Skin of body (tissue), 2 donors: ENCODE data around the gene BMP10. TPM values are rescaled to one million over a fixed set of nuclear protein-coding genes. Genes with fewer than 3 reads are reported as not detected.

Experiments
- DNase-seq: peaks from one replicate; lab custom pipeline; 2025; lab: John Stamatoyannopoulos, UW
- total RNA-seq: library from RNA; depleted of rRNA; stranded (reverse); fragments of >200 nt; gene quantifications from one replicate; pipeline ENCODE4 v1.2.3, GENCODE V29; 2014

Gene BMP10
- total RNA-seq, 1 donor from 2014 or later = not detected

DNA sequence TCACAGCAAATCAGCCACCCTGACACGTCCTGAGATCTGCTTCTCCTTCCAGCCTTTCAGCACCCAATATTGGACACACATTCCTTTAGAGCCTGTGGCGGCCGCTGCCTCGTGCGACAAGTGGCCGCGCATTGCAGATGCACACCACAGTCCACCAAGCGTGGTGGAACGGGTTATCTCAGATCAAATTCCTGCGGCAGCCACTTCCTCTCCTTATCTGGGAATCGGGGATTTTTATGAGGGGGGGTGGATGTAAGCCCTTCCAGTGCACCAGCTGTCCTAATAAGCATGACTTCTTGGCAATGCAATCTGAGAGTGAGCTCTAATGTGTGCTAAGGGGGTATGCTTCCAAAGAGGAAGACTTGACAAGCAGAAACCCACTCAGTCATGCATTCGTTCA, 18.3 kb upstream of the BMP10 start:
- no peak for DNase-seq

DNA sequence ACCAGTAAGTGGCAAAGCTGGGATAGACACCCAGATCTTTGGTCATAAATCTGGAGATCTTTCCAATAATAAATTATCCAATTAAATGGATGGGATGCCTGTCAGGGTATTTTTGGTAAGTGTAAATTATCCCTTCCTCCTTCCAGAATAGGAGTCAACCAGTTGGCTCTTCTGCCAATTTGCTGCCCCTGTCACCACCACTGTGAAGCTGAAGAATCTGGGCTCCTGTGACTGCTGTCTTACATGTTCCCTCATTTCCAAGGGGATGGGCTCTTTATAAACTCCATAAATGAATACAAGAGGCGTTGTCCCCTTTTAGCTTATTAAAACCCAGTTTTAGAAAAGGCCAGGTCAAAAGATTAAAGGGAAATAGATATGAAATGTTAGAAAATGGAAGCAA, 17.8 kb upstream of the BMP10 start:
- no peak for DNase-seq

DNA sequence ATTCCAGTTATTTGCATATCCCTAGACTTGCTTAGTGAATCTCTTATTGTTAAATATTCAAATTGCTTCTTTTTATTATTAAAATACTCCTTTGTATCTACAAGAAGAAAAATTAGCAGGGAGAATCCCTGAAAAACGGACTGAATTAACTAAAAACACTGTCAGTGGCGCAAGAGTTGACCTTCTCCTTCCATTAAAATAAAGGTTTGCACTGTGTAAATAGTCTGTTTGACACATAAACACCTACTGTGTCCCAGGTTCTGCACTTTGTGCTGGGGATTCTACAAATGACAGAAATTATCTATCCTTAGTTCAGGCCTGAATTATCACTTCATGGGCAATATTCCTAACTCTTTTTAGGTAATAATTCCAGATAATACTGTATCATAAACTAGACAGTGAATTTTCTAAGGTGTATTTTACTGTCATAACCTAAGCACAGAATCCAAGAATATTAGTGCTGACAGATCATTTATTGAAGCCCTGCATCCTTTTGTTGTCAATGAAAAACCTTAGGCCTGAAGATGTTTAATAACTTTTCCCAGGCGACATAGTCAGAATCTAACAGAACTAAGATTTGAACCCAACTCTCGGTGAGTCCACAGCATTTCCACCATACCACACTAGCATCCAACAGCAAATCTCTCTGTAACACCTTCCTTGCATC, 17.0 kb upstream of the BMP10 start:
- no peak for DNase-seq

GRCh38 chr2:68885811-68886075, 14.5 kb upstream of the BMP10 start:
- no peak for DNase-seq

GRCh38 chr2:68885074-68885810, 14.0 kb upstream of the BMP10 start:
- DNase-seq = no peak

DNA sequence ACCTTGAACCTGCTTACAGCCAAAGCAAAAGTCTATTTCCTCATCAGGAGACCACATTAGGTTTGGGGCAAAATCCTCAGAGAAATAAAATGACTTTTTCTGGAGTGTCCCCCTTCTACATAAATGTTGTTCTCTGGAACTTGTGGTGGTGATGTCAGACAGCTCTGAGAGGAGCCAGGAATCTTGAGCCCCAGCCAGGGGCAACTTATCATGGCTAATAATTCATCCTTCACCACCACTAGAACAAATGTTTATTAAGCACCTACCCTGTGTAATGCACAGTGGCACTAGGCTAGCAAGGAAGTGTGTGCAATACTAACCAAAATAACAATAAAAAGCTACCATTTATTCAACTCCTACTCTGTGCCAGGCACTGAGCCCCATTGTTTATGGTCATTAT, 9.0 kb upstream of the BMP10 start:
- no peak for DNase-seq

DNA sequence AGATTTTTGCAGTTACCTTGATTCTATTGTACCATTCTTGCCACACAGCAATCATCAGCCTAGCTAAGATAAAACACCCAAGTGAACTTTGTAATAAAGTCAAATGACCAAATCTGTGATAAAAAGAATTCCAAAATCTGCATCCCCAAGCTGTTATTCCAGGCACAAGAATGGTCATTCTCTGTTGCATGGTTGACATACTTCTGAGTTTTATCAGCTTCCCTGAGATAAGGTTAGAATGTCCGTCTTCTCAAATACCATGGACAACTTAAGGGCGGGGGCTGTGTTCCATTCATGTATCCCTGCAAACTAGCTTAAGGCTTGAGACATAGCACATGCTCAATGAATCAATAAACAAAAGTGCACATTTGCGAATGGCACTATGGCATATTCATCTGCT, 8.1 kb upstream of the BMP10 start:
- no peak for DNase-seq

DNA sequence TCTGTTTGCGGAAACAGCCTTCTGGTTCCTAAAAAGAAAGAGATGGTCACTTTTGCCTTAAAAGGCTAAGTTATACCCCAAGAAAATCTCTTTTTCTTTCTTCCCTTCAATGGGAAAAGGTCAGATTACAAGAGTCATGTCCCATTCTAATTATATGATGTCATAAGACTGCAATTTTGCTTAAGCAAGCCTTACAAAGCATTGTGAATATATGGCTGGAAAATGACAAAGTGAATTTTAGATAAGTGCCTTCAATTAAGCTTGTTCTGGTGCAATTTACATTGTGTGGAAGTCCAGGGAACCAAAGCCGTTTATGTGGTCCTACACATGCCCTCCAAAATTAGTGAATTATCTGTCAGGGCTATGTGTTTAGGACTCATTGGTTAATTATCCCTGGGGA, 7.6 kb upstream of the BMP10 start:
- DNase-seq = no peak

DNA sequence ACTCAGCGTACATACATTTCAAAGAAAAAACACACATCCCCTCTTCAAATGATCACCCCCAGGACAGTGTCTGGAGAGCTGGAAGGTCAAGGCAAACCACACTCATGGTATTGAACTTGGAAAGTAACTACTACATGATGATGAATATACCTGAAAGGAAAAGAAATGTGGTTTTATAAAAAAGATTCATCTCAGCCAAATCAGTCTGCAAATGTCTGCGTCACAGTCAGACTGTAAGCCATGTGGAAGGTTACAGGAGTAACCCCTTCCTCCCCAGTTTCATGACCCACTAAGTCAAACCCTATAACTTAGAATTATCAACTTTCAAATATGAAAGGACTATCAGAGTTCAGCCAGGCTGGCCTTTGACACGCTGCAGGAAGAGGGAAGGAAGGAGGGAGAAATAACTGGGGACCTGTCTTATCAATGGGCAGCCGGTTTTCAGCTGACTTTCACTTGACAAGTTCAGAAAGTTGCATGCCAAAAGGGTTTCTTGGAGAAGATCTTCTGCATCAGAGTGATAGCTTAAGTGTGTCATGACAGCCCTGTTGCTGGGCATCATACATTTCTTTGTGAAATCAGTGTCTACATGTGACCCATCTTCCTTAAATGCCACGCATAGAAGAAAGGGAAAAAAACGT, 7.0 kb upstream of the BMP10 start:
- DNase-seq = no peak

- DNase-seq = no peak
Observed at GRCh38 chr2:68877079-68877772, 6.0 kb upstream of the BMP10 start.

GRCh38 chr2:68870215-68870614, 982 bp downstream of the BMP10 start:
- peak; percentile 5 for DNase-seq

DNA sequence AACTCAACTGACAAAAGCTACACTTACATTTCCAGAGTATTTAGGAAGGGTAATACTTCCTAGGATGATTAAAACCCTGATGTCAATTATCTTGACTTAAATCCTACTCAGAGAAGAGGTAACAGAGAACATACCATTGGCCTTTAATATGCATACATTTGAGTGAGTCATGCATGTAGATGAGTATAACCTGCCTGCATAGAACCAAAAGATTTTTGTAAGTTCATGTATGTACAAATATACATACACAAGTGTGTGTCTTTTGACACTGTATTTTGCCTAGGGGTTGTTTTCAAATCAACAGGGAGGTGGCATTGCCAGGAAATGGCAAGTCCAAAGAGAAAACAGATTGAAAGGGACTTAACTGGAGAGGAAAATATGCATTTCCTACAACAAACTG, 6.1 kb downstream of the BMP10 start:
- no peak for DNase-seq

DNA sequence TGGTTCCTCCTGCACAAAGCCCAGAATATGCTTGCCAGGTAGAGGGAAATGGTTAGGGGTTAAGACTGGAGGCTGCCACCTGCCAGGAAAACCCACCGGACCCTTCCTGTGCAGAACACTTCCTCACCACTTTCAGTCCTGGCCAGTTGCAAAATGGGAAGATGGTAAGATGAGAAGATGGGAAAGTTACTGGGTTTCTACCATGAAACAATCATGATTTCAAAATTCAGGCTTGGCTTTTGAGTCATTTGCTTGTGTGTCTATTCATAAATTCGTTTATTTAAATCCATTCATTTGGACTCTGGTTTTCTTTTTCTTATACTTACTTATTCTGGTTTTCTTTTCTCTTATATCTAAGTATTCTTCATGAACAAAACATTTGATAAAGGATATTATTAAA, 7.2 kb downstream of the BMP10 start:
- no peak for DNase-seq

DNA sequence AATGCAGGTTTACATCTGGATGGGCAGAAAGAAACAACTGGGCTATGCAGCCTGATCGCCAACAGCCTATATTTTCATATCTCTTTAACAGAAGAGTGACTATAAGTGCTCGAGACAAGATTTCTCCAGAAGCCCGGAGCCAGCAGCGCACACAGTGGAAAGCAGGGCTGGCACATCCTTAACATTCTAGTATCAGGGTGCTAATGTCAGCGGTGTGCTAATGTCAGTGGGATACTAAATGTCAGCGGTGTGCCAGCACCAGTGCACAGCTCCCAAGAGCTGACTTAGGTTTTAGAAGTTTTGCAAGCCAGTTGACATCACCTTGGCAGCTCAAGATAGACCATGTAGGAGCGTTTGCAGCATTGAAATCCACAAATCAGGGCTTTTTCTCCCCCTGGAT, 8.3 kb downstream of the BMP10 start:
- DNase-seq = no peak

- no peak for DNase-seq
Observed at GRCh38 chr2:68861330-68861729, 9.9 kb downstream of the BMP10 start.

DNA sequence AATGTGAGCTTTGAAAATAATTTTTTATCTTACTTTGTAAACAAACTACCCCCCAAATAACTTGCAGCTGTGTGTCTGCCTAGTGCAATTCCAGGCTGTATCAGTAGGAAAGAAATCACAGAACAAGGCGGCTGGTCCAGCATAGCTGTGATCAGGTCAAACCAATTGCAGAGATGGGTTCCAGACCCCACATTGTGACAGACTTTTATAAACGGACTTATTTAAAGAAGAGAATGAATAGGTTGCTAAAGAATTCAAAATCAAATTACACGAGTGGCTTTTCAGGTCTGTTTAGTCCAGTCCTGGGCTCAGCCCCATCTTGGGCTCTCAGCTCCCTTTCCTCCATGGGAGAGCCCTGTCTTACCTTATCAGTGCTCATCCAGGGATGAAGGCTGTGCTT, 11.1 kb downstream of the BMP10 start:
- DNase-seq = no peak

DNA sequence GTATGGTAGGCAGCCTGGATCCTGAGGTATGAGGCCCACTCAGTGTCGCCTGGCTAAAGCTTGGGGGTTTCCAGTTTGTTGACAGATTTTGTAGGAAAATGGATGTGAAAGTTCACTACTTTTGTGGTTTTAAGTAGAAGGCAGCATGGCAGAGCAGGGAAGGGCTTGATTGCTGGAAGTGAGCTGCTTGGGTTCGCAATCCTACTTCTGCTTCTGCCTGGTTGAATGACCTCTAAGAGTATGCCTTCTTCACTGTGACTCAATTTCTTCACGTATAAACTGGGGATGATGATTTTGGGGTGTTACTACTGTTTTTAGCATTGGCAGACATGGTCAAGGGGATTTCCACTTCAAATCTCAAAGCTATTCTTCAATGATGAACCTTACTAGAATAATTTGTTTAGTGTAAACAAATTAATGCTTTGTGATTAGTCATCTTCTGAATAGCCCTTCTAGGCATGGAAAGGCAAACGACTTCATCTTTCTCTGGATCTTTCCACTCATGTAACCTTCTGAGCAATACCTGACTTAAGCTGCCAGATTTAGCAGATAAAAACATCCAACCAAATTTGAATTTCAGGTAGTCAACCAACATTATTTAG, 13.2 kb downstream of the BMP10 start:
- no peak for DNase-seq

DNA sequence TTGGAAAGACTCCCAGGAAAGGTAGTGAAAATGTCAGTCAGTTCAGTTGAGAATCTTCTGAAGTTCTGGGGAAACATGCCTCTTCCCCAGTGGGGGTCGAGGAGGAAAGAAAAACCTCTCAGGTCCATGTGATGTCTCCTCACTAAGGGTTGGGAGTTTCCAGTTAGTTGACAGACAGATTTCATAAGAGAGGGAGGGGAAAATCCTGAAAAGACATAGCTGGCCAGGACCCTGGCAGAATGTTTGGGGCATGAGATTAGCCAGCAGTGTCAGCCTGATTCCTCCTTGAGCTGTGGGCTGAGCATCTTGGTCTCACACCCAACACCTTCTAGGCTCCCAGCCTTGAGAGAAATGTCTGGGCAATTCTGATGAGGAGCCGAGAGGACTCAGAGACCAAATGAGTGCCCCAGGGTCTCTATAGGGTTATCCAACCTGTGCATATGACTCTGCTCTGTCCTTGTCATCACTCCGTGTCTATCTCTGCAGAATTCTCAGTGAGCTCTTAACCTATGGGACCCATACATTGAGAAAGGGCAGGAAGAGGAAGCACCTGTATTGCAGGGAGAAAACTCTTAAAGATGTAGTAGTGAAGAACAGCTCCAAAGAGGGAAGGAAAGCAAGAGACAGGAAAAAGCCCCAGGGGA, 13.9 kb downstream of the BMP10 start:
- no peak for DNase-seq

- DNase-seq = no peak
Observed at GRCh38 chr2:68855550-68855949, 15.6 kb downstream of the BMP10 start.

GRCh38 chr2:68854476-68854875, 16.7 kb downstream of the BMP10 start:
- DNase-seq = no peak

- DNase-seq = no peak
Observed at GRCh38 chr2:68853915-68854314, 17.3 kb downstream of the BMP10 start.

- no peak for DNase-seq
Observed at GRCh38 chr2:68853035-68853434, 18.2 kb downstream of the BMP10 start.
